ENCODE results near the gene LRIG1.
A peak's percentile ranks its signal among the peaks of the same experiment; 100 is the strongest.

Gene LRIG1

GRCh38 chr3:66399529-66400232 lies 101.1 kb downstream of the LRIG1 start:
- no peak for DNase-seq

GRCh38 chr3:66398228-66399025 lies 102.4 kb downstream of the LRIG1 start:
- DNase-seq: peak; percentile 4

- peak; percentile 70 for DNase-seq
Observed at GRCh38 chr3:66397745-66398144, 103.1 kb downstream of the LRIG1 start.

- DNase-seq: no peak
Observed at GRCh38 chr3:66396888-66397287, 103.9 kb downstream of the LRIG1 start.

GRCh38 chr3:66396161-66396760 lies 104.6 kb downstream of the LRIG1 start:
- DNase-seq: no peak

GRCh38 chr3:66395635-66396034 lies 105.2 kb downstream of the LRIG1 start:
- no peak for DNase-seq

- DNase-seq: no peak
Observed at GRCh38 chr3:66394753-66395249, 106.0 kb downstream of the LRIG1 start.

- no peak for DNase-seq
Observed at GRCh38 chr3:66394019-66394752, 106.6 kb downstream of the LRIG1 start.

GRCh38 chr3:66393333-66394005 lies 107.4 kb downstream of the LRIG1 start:
- no peak for DNase-seq

- DNase-seq: no peak
Observed at GRCh38 chr3:66392966-66393332, 107.9 kb downstream of the LRIG1 start.

- DNase-seq: no peak
Observed at GRCh38 chr3:66392512-66392911, 108.3 kb downstream of the LRIG1 start.

- DNase-seq: peak; percentile 41
Observed at GRCh38 chr3:66390013-66390412, 110.8 kb downstream of the LRIG1 start.

GRCh38 chr3:66386925-66387650 lies 113.7 kb downstream of the LRIG1 start:
- DNase-seq: no peak

GRCh38 chr3:66386011-66386924 lies 114.6 kb downstream of the LRIG1 start:
- DNase-seq: no peak

- no peak for DNase-seq
Observed at GRCh38 chr3:66385066-66385465, 115.8 kb downstream of the LRIG1 start.

- DNase-seq: no peak
Observed at GRCh38 chr3:66383998-66384745, 116.7 kb downstream of the LRIG1 start.

- DNase-seq: no peak
Observed at GRCh38 chr3:66383023-66383422, 117.8 kb downstream of the LRIG1 start.

- DNase-seq: no peak
Observed at GRCh38 chr3:66382142-66382541, 118.7 kb downstream of the LRIG1 start.

GRCh38 chr3:66381626-66382025 lies 119.2 kb downstream of the LRIG1 start:
- no peak for DNase-seq

Data from inflammatory macrophage treated with lipopolysaccharide for 4 hours (primary cell).